ENCODE measurements around the gene CCDC178. TPM values are rescaled to one million over a fixed set of nuclear protein-coding genes. Genes with fewer than 3 reads are reported as not detected.

Gene CCDC178
- total and polyA plus RNA-seq, 2 experiments from 2014 or later: not detected

DNA sequence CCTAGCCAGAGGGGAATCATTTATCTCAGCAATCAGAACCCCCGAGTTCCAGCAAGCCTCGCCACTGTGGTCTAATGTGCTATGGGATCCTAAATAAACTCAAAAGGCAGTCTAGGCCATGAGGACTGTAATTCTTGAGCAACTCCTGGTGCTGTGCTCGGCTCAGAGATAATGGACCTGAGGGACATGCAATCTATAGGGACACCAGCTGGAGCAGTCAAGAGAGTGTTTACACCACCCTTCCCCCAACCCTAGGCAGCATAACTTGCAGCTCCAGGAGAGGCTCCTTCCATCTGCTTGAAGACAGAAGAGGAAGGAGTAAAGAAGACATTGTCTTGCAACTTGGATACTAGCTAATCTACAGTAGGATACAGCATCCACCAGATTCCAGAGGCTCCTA lies 442.2 kb downstream of the CCDC178 start:
- in situ Hi-C loops (cut with MboI): no loop called here
- H3K4me3 ChIP-seq: no peak overlapping the region
- H3K36me3 ChIP-seq (ENCODE audit: low read depth): no peaks in the 10 kb centered on the region
- H3K9ac ChIP-seq: no peak overlapping the region
- H3K9me2 ChIP-seq (ENCODE audit: insufficient read depth): no peaks in the 10 kb centered on the region
- H3K27ac ChIP-seq: no peak overlapping the region
- H3K79me2 ChIP-seq (ENCODE audit: insufficient read depth): no peaks in the 10 kb centered on the region
- H3K27me3 ChIP-seq (replicated peaks; ENCODE audit: insufficient read depth): no peaks in the 10 kb centered on the region
- TF ChIP-seq EZH2 (IDR thresholded peaks at IDR 0.05; ENCODE audit: insufficient read depth, poor library complexity, severe bottlenecking) (no peak), EZH2phosphoT487 (IDR thresholded peaks at IDR 0.05; ENCODE audit: insufficient read depth, low read depth) (no peak)
- H3K4me2 ChIP-seq (ENCODE audit: unreplicated experiment): no peak overlapping the region
- H2AFZ ChIP-seq: no peak overlapping the region
- no peaks in the 10 kb centered on the region for H3K4me1 ChIP-seq (ENCODE audit: insufficient read depth)
- DNase-seq: no peak
- H3K9me3 ChIP-seq (ENCODE audit: low read depth): no peaks in the 10 kb centered on the region
- no peaks in the 10 kb centered on the region for H4K20me1 ChIP-seq (ENCODE audit: insufficient read depth)
- 3 to 12% methylated on average over 3 of the region's 3 CpGs for WGBS, 2 experiments (ENCODE audit: low coverage in 1 of 2, low lambda C conversion rate in 2 of 2, missing lambda C conversion rate in 2 of 2)
- H3F3A ChIP-seq (ENCODE audit: insufficient read depth): no peaks in the 10 kb centered on the region

DNA sequence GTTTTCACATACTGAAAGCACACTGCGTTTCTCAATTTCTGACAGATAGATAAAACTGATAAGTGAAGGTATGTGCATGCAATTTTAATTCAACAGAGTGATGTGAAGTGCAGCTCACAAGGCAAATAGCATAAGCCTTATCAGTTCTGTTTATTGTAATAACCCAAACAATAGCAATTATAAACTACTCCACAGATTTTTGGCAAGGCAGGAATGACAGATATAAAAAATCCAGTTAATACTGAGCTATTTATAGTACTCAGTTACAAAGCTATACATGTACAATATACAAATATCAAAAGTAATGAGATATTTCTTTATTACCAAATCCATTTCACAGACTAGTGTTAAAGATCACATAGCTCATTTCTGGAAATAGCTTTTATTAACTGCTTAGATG lies 456.8 kb downstream of the CCDC178 start:
- Histone ChIP-seq H3K79me2 (ENCODE audit: insufficient read depth) (no peaks in the 10 kb centered on the region), H3K27ac (no peak overlapping the region), H3F3A (ENCODE audit: insufficient read depth) (no peaks in the 10 kb centered on the region), H3K9me3 (ENCODE audit: low read depth) (no peaks in the 10 kb centered on the region), H3K4me2 (ENCODE audit: unreplicated experiment) (no peak overlapping the region), H3K36me3 (ENCODE audit: low read depth) (no peaks in the 10 kb centered on the region), H3K27me3 (replicated peaks; ENCODE audit: insufficient read depth) (no peaks in the 10 kb centered on the region), H3K9me2 (ENCODE audit: insufficient read depth) (no peaks in the 10 kb centered on the region), H2AFZ (no peak overlapping the region), H3K4me1 (ENCODE audit: insufficient read depth) (no peaks in the 10 kb centered on the region), H4K20me1 (ENCODE audit: insufficient read depth) (no peaks in the 10 kb centered on the region), H3K4me3 (no peak overlapping the region), H3K9ac (no peak overlapping the region)
- DNase-seq: no peak
- TF ChIP-seq EZH2 (IDR thresholded peaks at IDR 0.05; ENCODE audit: insufficient read depth, poor library complexity, severe bottlenecking) (no peak), EZH2phosphoT487 (IDR thresholded peaks at IDR 0.05; ENCODE audit: insufficient read depth, low read depth) (no peak)
- 0 to 3% methylated on average over 1 of the region's 1 CpG for WGBS, 2 experiments (ENCODE audit: low coverage in 1 of 2, low lambda C conversion rate in 2 of 2, missing lambda C conversion rate in 2 of 2)
- in situ Hi-C loops (cut with MboI): no loop called here

GRCh38 chr18:32980896-32981295 lies 459.6 kb downstream of the CCDC178 start:
- Histone ChIP-seq H3F3A (ENCODE audit: insufficient read depth) (no peaks in the 10 kb centered on the region), H2AFZ (no peak overlapping the region), H3K9me2 (ENCODE audit: insufficient read depth) (no peaks in the 10 kb centered on the region), H3K27ac (no peak overlapping the region), H3K27me3 (replicated peaks; ENCODE audit: insufficient read depth) (no peaks in the 10 kb centered on the region), H3K4me3 (no peak overlapping the region), H3K9me3 (ENCODE audit: low read depth) (no peaks in the 10 kb centered on the region), H3K4me2 (ENCODE audit: unreplicated experiment) (no peak overlapping the region), H4K20me1 (ENCODE audit: insufficient read depth) (no peaks in the 10 kb centered on the region), H3K36me3 (ENCODE audit: low read depth) (no peaks in the 10 kb centered on the region), H3K9ac (no peak overlapping the region), H3K79me2 (ENCODE audit: insufficient read depth) (no peaks in the 10 kb centered on the region), H3K4me1 (ENCODE audit: insufficient read depth) (no peaks in the 10 kb centered on the region)
- TF ChIP-seq EZH2 (IDR thresholded peaks at IDR 0.05; ENCODE audit: insufficient read depth, poor library complexity, severe bottlenecking): no peak
- no peak for TF ChIP-seq EZH2phosphoT487 (IDR thresholded peaks at IDR 0.05; ENCODE audit: insufficient read depth, low read depth)
- in situ Hi-C loops (cut with MboI): no loop called here
- WGBS, 2 experiments (ENCODE audit: low coverage in 1 of 2, low lambda C conversion rate in 2 of 2, missing lambda C conversion rate in 2 of 2): 0 to 1% methylated on average over 2 of the region's 2 CpGs
- no peak for DNase-seq

DNA sequence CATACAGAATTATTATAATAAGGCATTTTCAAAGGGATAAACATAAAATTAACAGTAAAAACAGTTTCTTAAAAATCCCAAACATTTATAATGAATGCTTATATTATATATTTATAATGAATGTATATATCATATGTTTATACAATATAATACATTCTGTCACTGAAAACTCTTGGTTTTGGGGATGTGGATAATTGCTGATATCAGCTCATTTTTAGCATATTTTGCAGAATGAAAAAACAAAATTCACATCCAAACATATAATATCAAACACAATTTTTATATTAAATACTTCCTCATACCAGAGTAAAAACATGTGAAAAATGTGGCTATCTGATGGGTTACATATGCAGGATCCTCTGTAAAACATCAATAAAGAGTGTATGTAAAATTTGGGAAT lies 465.0 kb downstream of the CCDC178 start:
- no peak overlapping the region for H3K9ac ChIP-seq
- no peak overlapping the region for H3K4me3 ChIP-seq
- in situ Hi-C loops (cut with MboI): no loop called here
- no peaks in the 10 kb centered on the region for H3F3A ChIP-seq (ENCODE audit: insufficient read depth)
- no peak for DNase-seq
- H3K9me3 ChIP-seq (ENCODE audit: low read depth): no peaks in the 10 kb centered on the region
- no peak overlapping the region for H3K27ac ChIP-seq
- H3K27me3 ChIP-seq (replicated peaks; ENCODE audit: insufficient read depth): no peaks in the 10 kb centered on the region
- H3K4me1 ChIP-seq (ENCODE audit: insufficient read depth): no peaks in the 10 kb centered on the region
- no peaks in the 10 kb centered on the region for H3K36me3 ChIP-seq (ENCODE audit: low read depth)
- H2AFZ ChIP-seq: no peak overlapping the region
- no peaks in the 10 kb centered on the region for H4K20me1 ChIP-seq (ENCODE audit: insufficient read depth)
- H3K9me2 ChIP-seq (ENCODE audit: insufficient read depth): no peaks in the 10 kb centered on the region
- TF ChIP-seq EZH2 (IDR thresholded peaks at IDR 0.05; ENCODE audit: insufficient read depth, poor library complexity, severe bottlenecking) (no peak), EZH2phosphoT487 (IDR thresholded peaks at IDR 0.05; ENCODE audit: insufficient read depth, low read depth) (no peak)
- no peaks in the 10 kb centered on the region for H3K79me2 ChIP-seq (ENCODE audit: insufficient read depth)
- H3K4me2 ChIP-seq (ENCODE audit: unreplicated experiment): no peak overlapping the region

DNA sequence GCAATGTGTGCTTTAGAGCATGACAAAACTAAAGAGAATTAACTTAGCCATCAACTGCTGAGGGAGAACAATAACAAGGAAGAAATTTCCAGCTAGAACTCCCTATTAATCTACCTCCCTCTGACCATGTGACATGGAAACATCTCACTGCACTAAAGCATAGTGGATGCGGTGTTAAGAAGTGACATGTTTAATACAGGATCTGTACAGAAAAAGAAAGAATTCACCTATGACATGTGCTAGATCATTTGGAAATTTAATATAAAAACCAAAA lies 465.4 kb downstream of the CCDC178 start:
- H4K20me1 ChIP-seq (ENCODE audit: insufficient read depth): no peaks in the 10 kb centered on the region
- no peaks in the 10 kb centered on the region for H3K9me2 ChIP-seq (ENCODE audit: insufficient read depth)
- no peak overlapping the region for H3K27ac ChIP-seq
- in situ Hi-C loops (cut with MboI): no loop called here
- no peaks in the 10 kb centered on the region for H3K27me3 ChIP-seq (replicated peaks; ENCODE audit: insufficient read depth)
- no peaks in the 10 kb centered on the region for H3K79me2 ChIP-seq (ENCODE audit: insufficient read depth)
- H3F3A ChIP-seq (ENCODE audit: insufficient read depth): no peaks in the 10 kb centered on the region
- WGBS, 2 experiments (ENCODE audit: low coverage in 1 of 2, low lambda C conversion rate in 2 of 2, missing lambda C conversion rate in 2 of 2): 79 to 82% methylated on average over 1 of the region's 1 CpG
- no peak overlapping the region for H3K9ac ChIP-seq
- no peak overlapping the region for H2AFZ ChIP-seq
- H3K9me3 ChIP-seq (ENCODE audit: low read depth): no peaks in the 10 kb centered on the region
- H3K4me2 ChIP-seq (ENCODE audit: unreplicated experiment): no peak overlapping the region
- DNase-seq: no peak
- H3K36me3 ChIP-seq (ENCODE audit: low read depth): no peaks in the 10 kb centered on the region
- no peak for TF ChIP-seq EZH2phosphoT487 (IDR thresholded peaks at IDR 0.05; ENCODE audit: insufficient read depth, low read depth)
- no peak for TF ChIP-seq EZH2 (IDR thresholded peaks at IDR 0.05; ENCODE audit: insufficient read depth, poor library complexity, severe bottlenecking)
- H3K4me1 ChIP-seq (ENCODE audit: insufficient read depth): no peaks in the 10 kb centered on the region
- H3K4me3 ChIP-seq: no peak overlapping the region
